NCI-H1436 (cell line): Measurements from ENCODE around the gene BBX.
A peak's percentile ranks its signal among the peaks of the same experiment; 100 is the strongest.

Experiments used
- DNase-seq: peaks from one replicate; lab custom pipeline; 2025; lab: John Stamatoyannopoulos, UW

The BBX gene

DNA sequence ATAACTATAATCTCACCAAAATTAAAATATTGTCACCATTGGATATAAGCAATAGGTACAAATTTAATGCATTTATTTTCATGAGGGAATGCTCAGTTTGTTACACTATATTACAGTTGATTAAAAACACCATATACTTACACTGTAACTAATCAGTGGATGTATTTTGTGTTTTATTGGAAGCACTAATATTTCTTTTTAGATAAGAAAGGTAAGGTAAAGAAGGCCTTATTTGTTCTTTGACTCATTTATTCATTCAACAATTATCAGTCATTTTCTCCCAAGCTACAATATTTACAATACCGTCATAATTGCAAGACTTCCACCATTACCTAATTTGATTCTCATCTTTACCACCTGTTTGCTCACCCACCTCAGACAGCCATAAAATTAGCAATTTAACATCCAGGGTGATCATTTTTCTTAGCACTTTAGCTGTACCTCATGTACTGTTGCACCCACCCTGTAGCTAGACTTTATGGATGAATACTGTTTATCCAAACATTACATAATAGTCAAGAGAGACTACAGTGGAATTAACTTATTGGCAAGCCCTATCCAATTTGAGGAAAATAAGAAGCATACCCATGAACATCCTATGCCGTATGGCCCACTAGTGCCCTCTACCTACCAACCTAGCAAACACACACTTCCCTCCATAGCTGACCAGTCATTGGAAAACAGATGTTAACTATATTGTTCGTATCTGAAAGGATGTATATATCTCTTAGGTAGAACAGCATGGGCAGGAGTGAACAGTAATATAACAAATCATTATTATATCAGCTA is 229.6 kb downstream of the BBX start:
- DNase-seq: peak; percentile 72

DNA sequence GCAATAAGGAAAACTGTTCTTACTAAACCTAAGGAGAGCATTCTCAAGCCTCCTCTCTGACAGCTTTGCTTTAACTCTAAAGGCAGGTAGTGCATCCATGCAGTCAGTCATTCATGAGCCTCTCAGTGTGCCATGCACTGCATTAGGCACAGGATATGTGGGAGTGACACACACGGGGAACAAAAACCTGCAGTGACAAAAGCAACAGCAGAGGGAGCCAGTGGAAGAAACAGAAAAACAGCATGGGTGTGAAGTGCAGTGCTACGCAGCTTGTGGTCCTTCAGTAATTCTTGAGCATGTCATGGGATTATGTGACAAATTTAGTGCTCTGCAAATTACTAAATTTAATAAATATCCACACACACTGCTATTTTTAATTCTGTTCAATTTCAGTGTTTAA is 230.7 kb downstream of the BBX start:
- peak; percentile 64 for DNase-seq

- no peak for DNase-seq
Measured at GRCh38 chr3:107753976-107754375, 231.2 kb downstream of the BBX start.

DNA sequence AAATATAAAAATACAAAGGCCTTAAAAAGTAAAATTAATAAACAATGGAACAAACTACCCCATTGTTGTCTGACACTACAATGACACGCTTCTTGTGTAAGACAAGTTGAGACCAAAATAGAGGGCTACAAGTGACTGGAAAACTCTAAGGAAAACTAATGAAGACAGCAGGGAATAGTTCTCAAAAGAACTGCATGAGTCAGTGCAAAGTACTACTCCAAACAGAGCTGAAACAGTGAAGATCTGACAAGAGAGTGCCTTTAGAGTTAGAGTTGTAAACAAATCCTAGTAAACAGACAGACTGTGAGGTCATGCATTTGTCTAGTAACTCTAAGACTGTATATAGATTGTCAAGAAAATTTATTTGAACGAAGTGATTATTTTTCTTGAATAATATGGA is 233.9 kb downstream of the BBX start:
- no peak for DNase-seq

DNA sequence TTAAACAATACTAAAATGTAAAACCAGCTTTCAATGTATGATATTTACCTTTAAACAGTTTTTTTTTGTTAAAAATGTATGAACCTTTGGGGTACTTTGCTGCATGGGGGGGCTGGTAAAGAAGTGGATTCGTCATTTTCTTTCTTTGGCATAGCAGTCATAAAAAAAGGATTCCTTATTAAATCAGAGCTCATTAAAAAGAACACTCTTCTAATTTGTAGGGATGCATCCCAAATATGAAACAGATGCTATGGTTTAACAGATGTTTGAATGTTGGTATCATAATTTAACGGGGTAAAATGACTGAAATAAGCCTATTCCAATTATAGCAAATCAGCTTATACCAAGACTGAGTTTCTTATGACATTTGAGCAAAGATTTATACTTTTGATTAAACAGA is 234.4 kb downstream of the BBX start:
- DNase-seq: no peak

- DNase-seq: no peak
Measured at GRCh38 chr3:107760144-107760543, 237.4 kb downstream of the BBX start.

- DNase-seq: no peak
Measured at GRCh38 chr3:107761391-107761790, 238.6 kb downstream of the BBX start.

- no peak for DNase-seq
Measured at GRCh38 chr3:107765524-107765923, 242.8 kb downstream of the BBX start.

GRCh38 chr3:107767897-107768605 is 245.3 kb downstream of the BBX start:
- DNase-seq: no peak

GRCh38 chr3:107769882-107770281 is 247.1 kb downstream of the BBX start:
- no peak for DNase-seq

DNA sequence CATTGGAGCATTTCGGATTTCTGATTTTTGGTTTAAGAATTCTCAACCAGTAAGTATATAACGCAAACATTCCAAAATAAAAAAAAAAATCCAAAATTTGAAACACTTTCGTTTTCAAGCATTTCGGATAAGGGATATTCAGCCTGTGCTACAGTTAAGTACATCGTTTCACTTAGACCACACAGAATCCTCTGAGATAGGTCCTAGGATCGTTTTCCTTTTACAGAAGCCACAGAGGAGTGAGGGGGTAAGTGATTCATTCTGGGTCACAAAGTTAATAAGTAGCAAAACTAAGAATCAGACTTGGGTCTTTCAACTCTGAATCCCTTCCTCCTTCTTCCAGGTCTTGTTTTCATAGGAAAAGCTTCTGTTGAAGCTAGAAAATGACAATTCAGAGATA is 249.3 kb downstream of the BBX start:
- no peak for DNase-seq

- DNase-seq: peak; percentile 88
Measured at GRCh38 chr3:107775974-107776373, 253.2 kb downstream of the BBX start.

GRCh38 chr3:107781253-107781652 is 258.5 kb downstream of the BBX start:
- DNase-seq: no peak

- DNase-seq: no peak
Measured at GRCh38 chr3:107782054-107782453, 259.3 kb downstream of the BBX start.

DNA sequence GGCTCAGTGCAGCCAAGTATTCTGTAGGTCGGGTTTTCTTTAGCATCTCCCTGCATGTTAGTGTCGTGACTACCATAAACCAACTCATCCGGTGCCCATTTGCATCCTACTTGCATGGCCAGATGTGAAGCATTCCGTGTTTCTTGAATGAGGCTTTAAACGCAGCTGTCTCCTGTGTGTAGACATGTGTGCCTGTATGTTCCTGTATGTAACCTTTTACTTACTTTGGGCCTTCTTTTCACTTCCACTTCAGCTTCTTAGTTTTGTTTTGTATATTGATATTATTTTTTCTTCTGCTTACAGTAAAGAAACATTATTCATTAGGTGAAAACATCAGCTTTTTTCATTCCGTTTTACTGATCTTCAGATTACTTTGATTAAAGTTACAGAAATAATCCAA is 267.9 kb downstream of the BBX start:
- no peak for DNase-seq

DNA sequence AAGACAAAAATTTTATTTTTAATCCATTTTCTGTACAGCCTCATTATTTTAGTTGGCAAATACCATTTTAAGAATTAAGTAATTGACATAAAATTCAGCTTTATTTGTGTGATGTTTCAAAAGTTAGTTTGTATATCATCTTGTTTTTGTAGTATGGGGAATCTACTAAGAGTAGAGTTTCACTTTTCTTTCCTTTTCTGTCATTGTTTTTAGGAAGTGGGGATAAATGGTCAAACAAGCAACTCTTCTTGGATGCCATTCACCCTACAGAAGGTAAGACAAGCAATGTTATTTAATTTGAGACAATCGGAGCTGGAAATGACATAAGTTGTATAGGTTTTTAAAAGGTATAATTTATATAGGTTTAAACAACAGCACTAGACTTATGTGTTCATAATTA is 268.3 kb downstream of the BBX start:
- no peak for DNase-seq

- DNase-seq: no peak
Measured at GRCh38 chr3:107791450-107791849, 268.7 kb downstream of the BBX start.

- DNase-seq: no peak
Measured at GRCh38 chr3:107794664-107795443, 272.1 kb downstream of the BBX start.

DNA sequence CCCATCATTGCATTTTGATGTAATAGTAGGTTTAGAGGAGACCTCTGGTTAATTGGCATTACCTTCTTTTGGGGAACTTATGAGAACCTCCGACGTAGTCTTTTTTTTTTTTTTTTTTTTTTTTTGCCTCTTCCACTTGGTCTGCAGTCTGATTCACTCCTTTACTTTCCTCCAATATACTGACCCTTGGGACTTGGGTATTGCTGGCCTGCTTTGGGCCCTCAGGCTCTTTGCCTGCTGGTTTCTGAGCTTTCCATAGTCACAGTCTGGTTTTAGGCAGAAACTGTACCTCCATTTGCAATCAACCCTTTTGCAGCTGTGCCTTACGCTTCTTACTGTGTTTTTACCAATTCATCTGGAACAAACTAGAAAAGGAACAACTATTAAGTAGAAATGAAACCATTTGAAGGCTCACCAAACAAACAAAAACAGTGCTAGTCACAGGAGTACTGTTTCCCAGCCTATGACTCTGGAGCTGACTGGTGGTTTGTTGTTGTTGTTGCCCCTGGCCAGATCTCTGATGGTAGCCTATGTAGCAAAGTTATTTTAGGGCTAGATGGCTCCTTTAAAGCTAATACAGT is 272.8 kb downstream of the BBX start:
- DNase-seq: no peak

- DNase-seq: no peak
Measured at GRCh38 chr3:107796791-107797190, 274.0 kb downstream of the BBX start.

DNA sequence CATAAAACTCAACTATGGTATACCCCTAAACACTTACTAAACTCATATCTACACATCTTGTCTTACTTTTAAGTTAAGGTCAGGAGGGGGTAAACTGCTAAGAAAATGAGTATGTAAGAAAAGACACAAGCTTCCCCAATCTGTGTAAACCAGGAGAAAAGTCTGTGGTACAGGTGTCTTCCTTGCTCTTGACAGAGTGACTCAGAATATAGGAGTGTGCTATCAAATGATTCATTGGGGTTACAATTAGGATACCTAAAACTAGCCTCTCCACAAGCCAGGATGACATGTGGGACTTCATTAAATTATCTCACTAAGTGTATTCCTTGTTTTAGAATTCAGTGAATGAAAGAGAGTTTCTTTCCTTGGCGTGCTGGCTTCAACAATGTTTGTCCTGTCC is 274.8 kb downstream of the BBX start:
- no peak for DNase-seq

DNA sequence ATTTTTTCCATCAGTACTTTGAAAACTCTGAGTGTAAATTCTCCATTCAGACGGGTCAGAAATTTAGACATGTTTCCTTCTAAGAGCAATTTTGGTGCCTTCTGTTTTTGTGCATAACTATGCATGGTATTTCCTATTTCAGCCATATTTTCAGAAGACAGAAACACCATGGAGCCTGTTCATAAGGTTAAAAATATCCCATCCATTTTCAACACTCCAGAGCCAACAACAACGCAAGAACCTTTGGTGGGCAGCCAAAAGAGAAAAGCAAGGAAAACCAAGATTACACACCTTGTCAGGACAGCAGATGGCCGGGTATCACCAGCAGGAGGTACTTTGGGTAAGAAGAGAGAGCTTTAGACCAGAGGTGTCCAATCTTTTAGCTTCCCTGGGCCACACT is 275.6 kb downstream of the BBX start:
- no peak for DNase-seq

DNA sequence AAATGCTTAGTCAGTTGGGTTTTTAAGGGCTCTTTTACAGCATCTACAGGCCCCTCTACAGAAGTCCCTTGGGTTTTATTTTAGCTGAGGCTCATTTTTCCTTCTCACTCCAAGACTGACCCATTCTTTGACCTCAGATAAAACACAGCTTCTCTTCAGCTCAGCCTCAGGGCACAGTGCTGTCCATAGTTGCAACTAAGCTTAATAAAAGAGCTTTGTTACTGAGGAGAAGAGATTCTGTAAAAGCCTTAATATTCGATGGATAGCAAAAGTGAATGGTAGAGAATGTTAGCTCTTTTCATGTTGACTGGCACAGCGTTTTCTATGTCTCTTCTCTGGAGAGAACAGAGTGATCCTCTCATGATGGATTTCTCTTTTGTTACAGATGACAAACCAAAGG is 277.9 kb downstream of the BBX start:
- DNase-seq: no peak
